ENCODE results near the gene SLC35B4.

SLC35B4 gene

GRCh38 chr7:134246761-134247160 is 70.0 kb downstream of the SLC35B4 start:
- no peak for TF ChIP-seq CTCF (IDR thresholded peaks at IDR 0.05; ENCODE audit: low read depth, low read length)
- no peak overlapping the region for H3K4me3 ChIP-seq (ENCODE audit: low read depth, low read length)

GRCh38 chr7:134246347-134246746 is 70.4 kb downstream of the SLC35B4 start:
- Histone ChIP-seq H3K4me1 (peaks cover 8% of the 10 kb centered on the region), H3K36me3 (no peaks in the 10 kb centered on the region), H3K9me3 (no peaks in the 10 kb centered on the region), H3K27me3 (no peaks in the 10 kb centered on the region), H3K4me3 (ENCODE audit: low read depth, low read length) (no peak overlapping the region)
- no peak for DNase-seq
- no peak for TF ChIP-seq CTCF (IDR thresholded peaks at IDR 0.05; ENCODE audit: low read depth, low read length)

More at GRCh38 chr7:134246761-134247160, 70.0 kb downstream of the SLC35B4 start:
- no peak for DNase-seq
- no peaks in the 10 kb centered on the region for H3K27me3 ChIP-seq
- no peaks in the 10 kb centered on the region for H3K36me3 ChIP-seq
- peaks cover 8% of the 10 kb centered on the region for H3K4me1 ChIP-seq
- no peaks in the 10 kb centered on the region for H3K9me3 ChIP-seq

- TF ChIP-seq CTCF (IDR thresholded peaks at IDR 0.05; ENCODE audit: low read depth, low read length), result no peak
- H3K36me3 ChIP-seq, result no peaks in the 10 kb centered on the region
- H3K9me3 ChIP-seq, result no peaks in the 10 kb centered on the region
- H3K4me1 ChIP-seq, result peaks cover 8% of the 10 kb centered on the region
- DNase-seq, result no peak
- no peak overlapping the region for H3K4me3 ChIP-seq (ENCODE audit: low read depth, low read length)
- H3K27me3 ChIP-seq, result no peaks in the 10 kb centered on the region
Measured at GRCh38 chr7:134245253-134245652, 71.5 kb downstream of the SLC35B4 start.

Measured in BE2C (cell line).